Measurements from ENCODE around the gene TRAPPC5.

DNA sequence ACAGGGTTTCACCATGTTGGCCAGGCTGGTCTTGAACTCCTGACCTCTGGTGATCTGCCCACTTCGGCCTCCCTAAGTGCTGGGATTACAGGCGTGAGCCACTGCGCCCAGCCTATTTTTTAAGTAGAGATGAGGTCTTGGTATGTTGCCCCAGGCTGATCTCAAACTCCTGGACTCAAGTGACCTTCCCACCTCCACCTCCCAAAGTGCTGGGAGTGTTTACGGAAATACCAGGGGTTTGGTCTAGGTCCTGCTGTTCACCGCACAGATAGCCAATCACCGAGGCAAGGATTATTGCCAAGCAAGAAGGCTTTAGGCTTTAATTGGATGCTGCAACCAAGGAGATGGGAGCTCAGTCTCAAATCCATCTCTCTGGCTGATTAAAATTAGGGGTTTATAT lies 39.7 kb downstream of the TRAPPC5 start:
- TF ChIP-seq, protein P1, sequence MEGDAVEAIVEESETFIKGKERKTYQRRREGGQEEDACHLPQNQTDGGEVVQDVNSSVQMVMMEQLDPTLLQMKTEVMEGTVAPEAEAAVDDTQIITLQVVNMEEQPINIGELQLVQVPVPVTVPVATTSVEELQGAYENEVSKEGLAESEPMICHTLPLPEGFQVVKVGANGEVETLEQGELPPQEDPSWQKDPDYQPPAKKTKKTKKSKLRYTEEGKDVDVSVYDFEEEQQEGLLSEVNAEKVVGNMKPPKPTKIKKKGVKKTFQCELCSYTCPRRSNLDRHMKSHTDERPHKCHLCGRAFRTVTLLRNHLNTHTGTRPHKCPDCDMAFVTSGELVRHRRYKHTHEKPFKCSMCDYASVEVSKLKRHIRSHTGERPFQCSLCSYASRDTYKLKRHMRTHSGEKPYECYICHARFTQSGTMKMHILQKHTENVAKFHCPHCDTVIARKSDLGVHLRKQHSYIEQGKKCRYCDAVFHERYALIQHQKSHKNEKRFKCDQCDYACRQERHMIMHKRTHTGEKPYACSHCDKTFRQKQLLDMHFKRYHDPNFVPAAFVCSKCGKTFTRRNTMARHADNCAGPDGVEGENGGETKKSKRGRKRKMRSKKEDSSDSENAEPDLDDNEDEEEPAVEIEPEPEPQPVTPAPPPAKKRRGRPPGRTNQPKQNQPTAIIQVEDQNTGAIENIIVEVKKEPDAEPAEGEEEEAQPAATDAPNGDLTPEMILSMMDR (conservative IDR thresholded peaks at IDR 0.05; ENCODE audit: low read length), result no peak
- TF ChIP-seq EZH2phosphoT487 (IDR thresholded peaks at IDR 0.05; ENCODE audit: borderline replicate concordance, low read depth, low read length), result no peak
